Activated CD4-positive, alpha-beta T cell treated with anti-CD3 and anti-CD28 coated beads, Interleukin-2, Interleukin-6, amounts not matched to agents 100 ng/mL and 50 ng/mL, durations not matched to agents 16 hours and 8 hours (primary cell): ENCODE data around the gene CDK2.
A peak's percentile ranks its signal among the peaks of the same experiment; 100 is the strongest.
"Not testable (repeated sequence)": the region's sequence is repeated elsewhere in the genome, so short reads cannot be mapped to it uniquely, and the experiment has no call there.

Source experiments
- DNase-seq: peaks from one replicate; pipeline ENCODE4 v3.0.0-alpha.2; 2020

The CDK2 gene

DNA sequence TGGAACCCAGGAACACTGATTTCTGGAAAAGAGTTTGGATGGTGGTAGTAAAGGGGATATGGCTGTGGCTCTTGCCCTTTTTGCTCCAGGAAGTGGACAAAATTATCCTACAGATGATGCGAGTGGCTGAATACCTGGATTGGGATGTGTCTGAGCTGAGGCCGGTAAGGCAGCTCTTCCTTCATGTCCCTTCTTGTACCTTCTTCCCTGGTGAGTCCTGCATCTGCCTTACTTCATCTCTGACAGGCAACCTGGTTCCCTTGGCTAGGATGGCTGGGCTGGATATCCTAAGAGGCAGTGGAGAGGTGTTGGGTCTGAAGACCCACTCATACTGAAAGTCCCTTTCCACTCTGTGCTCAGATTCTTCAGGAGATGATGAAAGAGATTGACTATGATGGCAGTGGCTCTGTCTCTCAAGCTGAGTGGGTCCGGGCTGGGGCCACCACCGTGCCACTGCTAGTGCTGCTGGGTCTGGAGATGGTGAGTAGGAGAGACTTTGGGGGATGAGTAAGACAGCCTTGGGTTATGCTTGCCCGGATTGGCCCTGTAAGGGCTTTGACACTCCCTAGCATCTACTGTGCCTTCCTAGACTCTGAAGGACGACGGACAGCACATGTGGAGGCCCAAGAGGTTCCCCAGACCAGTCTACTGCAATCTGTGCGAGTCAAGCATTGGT, 27.7 kb upstream of the CDK2 start:
- peak; percentile 46 for DNase-seq

DNA sequence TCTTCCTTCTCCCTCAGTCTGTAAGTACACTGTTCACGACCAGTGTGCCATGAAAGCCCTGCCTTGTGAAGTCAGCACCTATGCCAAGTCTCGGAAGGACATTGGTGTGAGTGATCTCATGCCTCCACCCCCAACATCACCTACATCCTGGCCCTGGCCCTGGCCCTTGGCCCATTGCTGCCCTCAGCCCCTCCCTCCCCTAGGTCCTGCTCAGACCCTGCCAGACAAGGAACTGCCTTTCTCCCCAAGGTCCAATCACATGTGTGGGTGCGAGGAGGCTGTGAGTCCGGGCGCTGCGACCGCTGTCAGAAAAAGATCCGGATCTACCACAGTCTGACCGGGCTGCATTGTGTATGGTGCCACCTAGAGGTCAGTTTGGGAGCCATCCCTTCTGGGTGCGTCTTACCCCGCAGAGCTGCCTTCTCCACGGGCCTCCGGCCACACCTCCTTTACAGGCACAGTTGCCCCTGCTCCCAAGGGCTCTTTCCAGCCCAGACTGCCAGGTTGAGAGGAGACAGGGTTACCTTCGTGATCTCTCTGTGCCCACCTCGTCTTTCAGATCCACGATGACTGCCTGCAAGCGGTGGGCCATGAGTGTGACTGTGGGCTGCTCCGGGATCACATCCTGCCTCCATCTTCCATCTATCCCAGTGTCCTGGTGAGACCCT, 26.4 kb upstream of the CDK2 start:
- peak; percentile 92 for DNase-seq

DNA sequence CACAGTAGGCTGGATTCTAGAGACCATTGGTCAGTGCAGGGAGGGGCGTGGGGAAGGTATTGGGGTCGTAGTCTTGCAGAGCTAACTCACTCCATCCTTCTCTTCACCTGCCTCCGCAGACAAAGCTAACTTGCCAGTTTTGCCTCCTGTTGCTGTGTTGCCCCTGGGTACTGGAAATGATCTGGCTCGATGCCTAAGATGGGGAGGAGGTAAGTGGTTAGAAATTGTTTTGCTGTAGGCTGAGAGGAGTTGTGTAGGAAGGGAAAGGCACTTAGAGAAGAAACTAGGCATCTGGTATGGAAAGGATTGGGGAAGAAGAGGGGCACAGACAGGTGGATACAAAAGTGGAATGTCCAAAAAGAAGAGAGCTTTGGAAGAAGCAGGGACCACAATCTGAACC, 24.6 kb upstream of the CDK2 start:
- no peak for DNase-seq

DNA sequence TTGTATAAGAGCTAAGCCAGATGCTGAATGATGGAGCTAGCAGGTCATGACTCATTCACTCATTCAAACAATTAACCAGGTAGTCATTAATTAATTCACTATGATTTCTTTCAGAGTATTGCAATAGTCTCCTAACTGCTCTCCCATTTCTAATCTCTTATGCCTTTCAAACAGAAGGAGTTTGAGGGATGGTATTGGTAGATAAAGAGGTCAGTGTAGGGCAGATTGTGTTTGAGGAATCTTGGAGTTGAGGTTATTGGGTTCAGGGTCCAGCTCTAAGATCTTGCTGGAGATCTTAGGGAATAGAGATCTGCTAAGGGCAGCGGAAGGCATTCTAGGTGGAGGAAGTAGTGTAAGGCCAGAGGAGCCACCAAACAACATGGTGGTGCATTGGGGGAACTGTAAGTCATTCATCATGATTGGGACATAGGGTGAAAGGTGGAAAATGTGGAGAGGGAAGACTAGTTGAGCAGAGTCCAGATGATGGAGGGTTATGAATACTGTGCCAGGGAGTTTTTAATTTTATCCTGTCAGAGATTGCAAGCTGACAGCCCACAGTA, 24.0 kb upstream of the CDK2 start:
- no peak for DNase-seq

DNA sequence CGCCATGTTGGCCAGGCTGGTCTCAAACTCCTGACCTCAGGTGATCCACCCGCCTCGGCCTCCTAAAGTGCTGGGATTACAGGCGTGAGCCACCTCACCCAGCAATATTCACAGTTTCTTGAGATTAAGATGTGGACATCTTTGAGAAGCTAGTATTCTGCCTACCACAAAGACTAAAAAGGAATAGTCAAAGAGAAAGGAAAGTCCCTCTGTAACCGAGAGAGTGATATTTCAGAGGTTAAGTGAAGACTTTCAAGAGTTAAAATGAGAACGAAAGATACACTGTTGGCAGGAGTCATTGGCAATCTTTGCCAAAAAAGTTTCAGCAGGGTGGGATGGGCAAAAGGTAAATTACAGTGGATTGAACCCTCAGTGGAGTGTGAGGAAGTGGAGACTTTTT, 20.1 kb upstream of the CDK2 start:
- DNase-seq, result no peak

DNA sequence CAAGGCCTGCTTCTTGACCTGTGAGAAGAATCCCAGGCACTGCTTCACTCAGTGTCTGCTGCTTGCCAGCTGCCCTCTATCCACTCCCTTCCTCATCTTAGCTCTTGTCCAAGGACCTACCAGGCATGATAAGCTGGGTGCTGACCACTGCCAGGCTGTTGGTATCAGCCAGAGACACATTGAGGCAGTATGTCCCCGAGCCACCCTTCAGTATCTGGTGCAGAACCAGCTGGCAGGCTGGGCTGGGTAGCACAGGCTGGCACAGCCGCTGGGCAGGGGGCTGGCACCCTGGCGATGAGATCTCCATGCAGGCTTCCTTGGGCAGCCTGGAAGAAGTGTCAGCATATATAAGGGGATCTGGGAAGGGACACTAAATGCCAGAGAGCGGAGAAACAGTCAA, 11.3 kb upstream of the CDK2 start:
- DNase-seq, result no peak

DNA sequence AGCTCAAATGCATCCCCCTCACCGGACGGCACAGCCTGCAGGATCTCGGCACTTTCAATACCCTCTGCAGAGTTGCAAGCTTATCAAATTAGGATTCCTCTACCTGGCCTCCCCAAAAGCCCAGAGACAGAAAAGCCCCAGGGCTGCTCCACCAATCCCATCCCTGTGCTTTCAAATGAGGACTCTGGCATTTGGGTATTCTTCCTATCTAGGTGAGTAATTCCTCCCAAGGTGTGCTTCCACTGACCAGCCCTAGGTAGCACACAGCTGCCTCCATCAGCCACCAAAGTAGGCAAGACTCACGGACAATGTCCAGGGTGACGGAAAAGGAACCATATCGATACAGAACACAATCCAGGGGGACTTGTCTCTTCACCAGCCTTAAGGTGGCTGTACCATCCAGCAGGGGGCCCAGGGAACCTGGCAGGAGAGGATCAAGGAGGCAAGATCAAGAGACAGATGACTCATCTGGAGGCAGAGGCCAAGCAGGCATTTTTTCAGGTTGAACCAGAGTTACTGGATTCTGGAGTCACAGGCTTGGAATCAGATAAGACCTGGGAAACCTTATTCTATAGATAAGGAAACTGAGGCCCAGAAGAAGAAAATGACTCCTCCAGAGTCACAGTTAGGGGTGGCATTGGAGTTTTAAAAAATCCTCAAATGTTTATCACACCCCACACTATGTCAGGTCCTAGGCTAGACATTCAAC, 10.7 kb upstream of the CDK2 start:
- peak; percentile 47 for DNase-seq

DNA sequence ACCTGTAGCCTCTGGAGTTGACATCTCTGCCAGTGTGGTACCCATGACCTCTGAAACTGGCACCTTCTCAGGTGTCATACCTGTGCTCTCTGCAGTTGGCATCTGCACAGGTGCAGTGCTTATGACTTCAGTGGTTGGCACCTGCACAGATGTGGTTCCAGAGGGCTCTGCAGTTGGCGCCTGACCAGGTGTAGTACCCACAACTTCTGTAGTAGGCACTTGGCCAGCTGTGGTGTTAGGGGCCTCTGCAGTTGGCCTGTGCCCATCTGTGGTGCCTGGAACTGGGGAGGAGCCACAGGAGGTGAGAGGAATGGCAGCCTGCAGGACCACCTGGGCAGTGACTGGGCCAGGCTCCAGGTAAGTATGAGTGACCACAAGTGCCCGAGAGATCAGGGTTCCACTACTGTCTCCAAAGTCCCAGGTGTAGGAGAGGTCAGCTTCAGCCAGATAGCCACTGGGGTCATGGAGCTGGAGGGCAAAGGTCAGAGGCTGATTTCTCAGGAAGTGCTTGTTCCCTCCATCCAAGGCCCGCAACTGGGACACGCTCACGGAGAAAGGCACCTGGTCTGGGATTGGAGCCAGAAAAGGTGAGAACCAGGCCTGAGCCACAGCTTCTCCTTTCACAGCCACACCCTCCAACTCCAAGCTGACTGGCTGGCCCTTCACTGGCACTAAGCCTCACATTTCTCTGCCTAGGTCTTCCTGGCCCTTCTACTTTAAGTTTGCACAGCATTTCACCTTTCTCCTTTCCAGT, 9.3 kb upstream of the CDK2 start:
- no peak for DNase-seq

DNA sequence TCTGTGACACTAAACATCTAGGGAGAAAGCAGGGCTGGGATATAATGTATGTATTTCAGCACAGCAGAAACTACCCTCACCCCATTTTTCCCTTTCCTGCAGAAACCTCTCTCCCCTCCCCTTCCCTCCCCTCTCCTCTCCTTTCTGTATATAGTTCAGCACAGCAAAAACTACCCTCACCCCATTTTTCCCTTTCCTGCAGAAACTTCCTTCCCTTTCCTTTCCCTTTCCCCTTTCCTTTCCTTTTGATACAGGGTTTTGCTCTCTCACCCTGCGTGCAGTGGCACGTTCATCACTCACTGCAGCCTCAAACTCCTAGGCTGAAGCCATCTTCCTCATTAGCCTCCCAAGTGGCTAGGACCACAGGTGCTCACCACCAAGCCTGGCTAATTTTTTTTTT, 2.9 kb upstream of the CDK2 start:
- DNase-seq, result no peak

DNA sequence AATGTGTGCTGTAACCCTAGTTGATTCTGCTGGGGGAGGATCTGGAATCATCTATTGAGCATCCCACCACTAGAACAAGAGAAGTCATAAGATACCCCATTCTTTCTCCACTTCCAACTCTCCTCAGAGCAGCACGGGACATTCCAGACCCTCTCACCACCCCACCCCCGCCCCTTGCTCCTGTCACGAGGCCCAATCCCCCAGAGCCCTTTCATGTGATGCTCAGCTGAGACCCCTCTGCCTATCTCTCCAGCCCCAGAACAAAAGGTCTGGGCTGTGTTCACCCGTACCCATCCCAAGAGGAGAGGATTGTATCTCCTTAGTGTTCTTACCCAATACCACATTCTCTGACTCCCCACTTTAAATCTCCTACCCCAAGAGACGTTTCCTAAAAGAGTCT, 1.4 kb upstream of the CDK2 start:
- no peak for DNase-seq

DNA sequence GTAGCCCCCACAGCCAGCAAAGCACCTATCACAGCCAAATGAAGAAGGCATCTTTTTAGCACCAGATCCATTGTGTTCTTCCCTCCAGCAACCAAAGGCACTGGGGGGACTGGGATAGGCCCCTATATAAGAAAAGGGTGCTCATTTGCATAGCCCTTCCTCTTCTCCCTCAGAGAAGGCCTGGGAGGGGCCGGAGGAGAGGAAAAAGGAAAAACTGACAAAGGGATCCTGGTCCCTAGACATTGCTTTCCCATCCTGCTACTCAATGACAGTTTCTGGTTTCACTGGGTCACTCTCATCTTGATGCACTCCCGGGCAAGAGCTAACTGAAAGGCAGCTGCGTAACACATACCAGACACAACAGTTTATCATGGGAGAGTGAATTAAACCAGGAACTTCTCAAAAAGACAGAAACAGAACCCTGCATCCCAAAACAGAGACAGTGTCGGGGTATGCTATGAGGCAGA, 656 bp upstream of the CDK2 start, which contains the start of gene PMEL:
Gene PMEL, minus strand, starts transcription at position 102 of the 467 bp plus-strand sequence. Its CDS starts 31 bp downstream, at position 71.
- DNase-seq, result no peak

DNA sequence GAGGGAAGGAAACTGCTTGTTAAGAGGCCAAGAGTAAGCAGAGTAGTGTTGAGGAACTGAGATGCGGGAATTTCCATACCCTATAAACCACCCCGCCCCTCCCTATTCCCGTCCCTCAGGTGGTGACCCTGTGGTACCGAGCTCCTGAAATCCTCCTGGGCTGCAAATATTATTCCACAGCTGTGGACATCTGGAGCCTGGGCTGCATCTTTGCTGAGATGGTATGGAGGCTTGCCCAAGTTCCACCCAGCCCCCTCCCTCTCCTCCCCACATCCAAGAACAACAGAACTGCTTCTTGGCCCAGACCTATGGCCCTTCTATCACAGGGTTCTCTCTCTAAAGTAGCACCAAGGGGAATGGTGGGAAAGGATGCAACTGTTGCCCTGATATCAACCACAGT, 2.7 kb downstream of the CDK2 start:
- no peak for DNase-seq

DNA sequence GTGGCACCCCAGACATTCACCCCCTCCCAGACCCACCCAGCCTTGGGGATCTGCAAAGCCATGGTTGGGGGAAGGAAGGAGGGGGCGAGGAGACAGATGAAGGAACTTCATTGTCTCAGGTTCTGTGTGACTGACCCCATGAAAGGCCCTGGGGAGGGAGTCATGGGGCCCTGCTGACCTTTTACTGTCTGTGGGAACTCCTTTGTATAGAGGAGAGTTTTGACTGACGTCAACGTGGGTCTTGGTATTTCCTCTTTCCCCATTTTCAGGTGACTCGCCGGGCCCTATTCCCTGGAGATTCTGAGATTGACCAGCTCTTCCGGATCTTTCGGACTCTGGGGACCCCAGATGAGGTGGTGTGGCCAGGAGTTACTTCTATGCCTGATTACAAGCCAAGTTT, 4.1 kb downstream of the CDK2 start:
- DNase-seq, result no peak

DNA sequence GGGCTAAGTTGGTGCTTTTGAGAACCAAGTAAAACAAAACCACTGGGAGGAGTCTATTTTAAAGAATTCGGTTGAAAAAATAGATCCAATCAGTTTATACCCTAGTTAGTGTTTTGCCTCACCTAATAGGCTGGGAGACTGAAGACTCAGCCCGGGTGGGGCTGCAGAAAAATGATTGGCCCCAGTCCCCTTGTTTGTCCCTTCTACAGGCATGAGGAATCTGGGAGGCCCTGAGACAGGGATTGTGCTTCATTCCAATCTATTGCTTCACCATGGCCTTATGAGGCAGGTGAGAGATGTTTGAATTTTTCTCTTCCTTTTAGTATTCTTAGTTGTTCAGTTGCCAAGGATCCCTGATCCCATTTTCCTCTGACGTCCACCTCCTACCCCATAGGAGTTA, 5.4 kb downstream of the CDK2 start:
- no peak for DNase-seq

DNA sequence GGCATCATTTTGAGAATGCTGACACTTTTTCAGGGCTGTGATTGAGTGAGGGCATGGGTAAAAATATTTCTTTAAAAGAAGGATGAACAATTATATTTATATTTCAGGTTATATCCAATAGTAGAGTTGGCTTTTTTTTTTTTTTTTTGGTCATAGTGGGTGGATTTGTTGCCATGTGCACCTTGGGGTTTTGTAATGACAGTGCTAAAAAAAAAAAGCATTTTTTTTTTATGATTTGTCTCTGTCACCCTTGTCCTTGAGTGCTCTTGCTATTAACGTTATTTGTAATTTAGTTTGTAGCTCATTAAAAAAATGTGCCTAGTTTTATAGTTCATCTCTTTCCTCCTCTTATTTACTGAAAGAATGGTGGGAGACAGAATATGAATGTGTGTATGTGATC, 5.8 kb downstream of the CDK2 start:
- DNase-seq, result no peak

DNA sequence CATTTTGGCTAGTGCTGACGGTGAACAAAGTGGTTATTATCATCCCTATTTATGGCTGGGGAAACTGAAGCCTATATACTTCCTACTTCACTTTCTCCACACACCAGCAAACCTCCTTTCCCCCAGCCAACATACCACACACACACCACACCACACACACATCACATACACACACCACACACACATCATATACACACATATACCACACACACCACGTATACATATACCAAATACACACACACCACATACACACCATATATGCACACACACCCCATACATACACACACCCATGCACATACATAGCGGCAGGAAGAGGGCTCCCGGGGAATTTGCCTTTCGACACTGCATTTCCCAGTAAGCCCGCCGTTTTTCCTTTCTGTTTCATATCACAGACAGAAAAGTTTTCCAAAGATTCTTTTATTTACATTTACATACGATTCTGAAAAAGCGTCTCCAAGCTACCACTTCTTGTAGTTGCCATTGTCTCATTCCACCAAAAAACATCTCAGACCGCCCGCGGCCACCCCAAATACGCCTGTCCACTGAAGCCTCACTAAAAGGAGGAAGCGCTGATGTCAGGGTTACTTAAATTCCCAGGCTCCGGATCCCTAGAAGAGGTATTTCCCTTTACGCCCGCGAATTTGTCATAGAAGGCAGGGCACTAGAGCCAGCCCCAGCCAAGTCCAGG, 6.4 kb downstream of the CDK2 start:
- peak; percentile 19 for DNase-seq

DNA sequence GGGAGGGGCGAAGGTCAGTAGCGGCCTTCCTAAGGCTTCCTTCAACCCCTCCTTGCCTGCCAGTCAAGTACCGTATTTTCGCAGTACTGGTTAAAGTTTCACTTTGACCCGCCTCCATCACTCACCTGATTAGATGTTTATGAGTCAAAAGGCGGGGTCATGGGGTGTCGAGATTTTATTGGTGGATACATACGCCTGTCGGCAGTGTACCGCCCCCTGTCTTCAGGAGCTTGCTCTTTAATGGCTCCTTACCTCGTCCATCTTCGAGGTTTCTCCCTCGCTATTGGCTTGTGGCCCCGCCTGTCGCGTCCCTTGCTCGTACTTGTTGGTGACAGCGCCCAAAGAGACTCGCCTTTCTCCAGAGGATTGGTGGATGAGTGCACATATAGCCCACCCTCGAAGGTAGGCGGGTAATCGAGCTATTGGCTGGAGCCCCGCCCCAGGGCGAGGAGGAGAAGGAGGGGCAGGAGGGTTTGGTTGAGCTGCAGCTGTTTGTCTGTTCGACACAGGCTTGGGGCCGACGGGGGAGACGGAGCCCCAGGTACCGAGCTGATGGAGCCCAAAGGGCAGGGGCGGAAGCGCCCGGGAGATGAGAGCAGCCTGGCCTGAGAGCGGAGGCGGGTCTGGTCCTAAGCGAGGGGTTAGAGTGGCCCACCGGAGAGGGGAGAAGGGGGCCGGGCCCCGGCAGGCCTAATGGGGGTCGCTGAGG, 7.1 kb downstream of the CDK2 start, which contains the start of gene RAB5B:
Gene RAB5B, plus strand, starts transcription at position 480 of the 709 bp plus-strand sequence. CDS start 12,883 bp downstream, outside the sequence.
- peak; percentile 99 for DNase-seq

DNA sequence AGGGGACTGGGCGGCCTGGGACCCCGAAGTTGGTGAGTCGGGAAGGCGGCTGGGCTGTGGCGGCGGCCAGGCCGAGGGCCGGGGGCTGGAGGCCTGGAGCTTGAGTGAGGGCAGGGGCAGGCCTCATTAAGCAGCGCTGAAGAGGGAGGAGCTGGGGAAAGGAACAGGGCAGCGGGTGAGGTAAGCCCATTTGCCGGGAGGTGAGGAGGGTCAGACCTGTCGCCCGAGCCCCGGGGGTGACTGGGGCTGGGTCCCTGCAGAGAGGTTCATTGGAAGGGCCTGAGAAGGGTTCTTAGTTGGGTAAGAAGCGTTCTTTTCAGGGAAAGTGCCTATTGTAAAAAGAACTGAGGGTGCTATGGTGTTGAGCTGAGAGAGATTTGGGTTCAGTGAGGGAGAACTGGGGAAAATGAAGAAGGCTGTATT, 7.7 kb downstream of the CDK2 start:
- peak; percentile 53 for DNase-seq

DNA sequence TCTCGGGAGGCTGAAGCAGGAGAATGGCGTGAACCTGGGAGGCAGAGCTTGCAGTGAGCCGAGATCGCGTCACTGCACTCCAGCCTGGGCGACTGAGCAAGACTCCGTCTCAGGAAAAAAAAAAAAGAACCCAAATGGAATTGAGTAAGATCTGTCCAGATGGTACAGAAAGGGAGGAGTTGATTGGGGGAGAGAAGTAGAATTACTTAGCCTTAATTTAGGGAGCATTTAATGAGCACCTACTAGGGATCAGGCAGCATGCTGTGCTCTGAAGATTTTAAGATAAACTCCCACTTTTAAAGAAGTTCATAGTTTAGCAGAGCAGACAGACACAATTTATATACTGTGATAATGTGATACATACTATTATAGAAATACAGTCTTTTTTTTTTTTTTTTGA, 11.8 kb downstream of the CDK2 start:
- no peak for DNase-seq

DNA sequence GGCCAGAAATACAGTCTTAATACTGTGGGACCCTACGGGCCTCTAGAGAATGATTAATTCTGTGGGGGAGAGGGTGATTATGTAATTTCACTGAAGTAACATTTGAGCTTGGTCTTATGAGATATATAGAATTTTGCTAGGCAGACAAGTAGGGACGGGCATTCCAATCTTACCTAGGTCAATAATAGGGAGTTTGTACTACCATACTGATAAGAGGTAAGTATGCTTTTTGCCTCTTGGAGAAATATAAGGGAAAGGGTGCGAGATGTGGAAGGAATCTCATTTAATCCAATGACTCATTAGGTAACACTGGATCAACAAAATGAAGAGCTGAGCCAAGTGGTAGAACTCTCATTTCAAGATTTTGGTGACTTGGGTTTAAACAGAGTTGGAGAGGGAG, 12.4 kb downstream of the CDK2 start:
- no peak for DNase-seq

DNA sequence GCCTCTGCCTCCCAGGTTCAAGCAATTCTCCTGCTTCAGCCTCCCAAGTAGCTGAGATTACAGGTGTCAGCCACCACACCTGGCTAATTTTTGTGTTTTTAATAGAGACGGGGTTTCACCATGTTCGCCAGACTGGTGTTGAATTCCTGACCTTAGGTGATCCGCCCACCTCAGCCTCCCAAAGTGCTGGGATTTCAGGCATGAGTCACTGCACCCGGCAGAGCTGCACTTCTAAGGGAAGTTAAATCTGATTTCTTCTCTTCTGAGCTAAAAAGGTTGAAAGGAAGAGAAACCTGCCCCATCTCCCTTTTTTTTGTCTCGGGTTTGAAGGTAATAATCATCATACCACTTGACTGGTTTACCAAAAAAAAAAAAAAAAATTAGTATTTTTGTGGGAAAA, 15.3 kb downstream of the CDK2 start:
- not testable (repeated sequence) for DNase-seq
